ENCODE results near the gene EMCN.

Gene EMCN

GRCh38 chr4:100466501-100466900, 51.3 kb downstream of the EMCN start:
- H3K27me3 ChIP-seq (ENCODE audit: low read depth, low read length): no peaks in the 10 kb centered on the region
- H3K4me1 ChIP-seq (ENCODE audit: low read length): no peaks in the 10 kb centered on the region
- H2AFZ ChIP-seq (ENCODE audit: low read depth, low read length): no peak overlapping the region
- no peak overlapping the region for H3K4me2 ChIP-seq (ENCODE audit: low read length)
- no peak overlapping the region for H3K4me3 ChIP-seq (ENCODE audit: low read length)
- H3K27ac ChIP-seq (ENCODE audit: low read length): no peak overlapping the region
- no peaks in the 10 kb centered on the region for H3K9me3 ChIP-seq (ENCODE audit: insufficient read depth, low read length)
- TF ChIP-seq, protein P1, sequence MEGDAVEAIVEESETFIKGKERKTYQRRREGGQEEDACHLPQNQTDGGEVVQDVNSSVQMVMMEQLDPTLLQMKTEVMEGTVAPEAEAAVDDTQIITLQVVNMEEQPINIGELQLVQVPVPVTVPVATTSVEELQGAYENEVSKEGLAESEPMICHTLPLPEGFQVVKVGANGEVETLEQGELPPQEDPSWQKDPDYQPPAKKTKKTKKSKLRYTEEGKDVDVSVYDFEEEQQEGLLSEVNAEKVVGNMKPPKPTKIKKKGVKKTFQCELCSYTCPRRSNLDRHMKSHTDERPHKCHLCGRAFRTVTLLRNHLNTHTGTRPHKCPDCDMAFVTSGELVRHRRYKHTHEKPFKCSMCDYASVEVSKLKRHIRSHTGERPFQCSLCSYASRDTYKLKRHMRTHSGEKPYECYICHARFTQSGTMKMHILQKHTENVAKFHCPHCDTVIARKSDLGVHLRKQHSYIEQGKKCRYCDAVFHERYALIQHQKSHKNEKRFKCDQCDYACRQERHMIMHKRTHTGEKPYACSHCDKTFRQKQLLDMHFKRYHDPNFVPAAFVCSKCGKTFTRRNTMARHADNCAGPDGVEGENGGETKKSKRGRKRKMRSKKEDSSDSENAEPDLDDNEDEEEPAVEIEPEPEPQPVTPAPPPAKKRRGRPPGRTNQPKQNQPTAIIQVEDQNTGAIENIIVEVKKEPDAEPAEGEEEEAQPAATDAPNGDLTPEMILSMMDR (IDR thresholded peaks at IDR 0.05; ENCODE audit: low read depth, low read length): no peak
- no peak for TF ChIP-seq EZH2phosphoT487 (IDR thresholded peaks at IDR 0.05; ENCODE audit: low read depth)
- no peaks in the 10 kb centered on the region for H4K20me1 ChIP-seq (ENCODE audit: insufficient read depth, low read length)
- H3K9ac ChIP-seq (ENCODE audit: low read length): no peak overlapping the region
- no peaks in the 10 kb centered on the region for H3K79me2 ChIP-seq (ENCODE audit: low read length)
- H3K36me3 ChIP-seq (replicated peaks; ENCODE audit: low read depth, low read length): no peaks in the 10 kb centered on the region

DNA sequence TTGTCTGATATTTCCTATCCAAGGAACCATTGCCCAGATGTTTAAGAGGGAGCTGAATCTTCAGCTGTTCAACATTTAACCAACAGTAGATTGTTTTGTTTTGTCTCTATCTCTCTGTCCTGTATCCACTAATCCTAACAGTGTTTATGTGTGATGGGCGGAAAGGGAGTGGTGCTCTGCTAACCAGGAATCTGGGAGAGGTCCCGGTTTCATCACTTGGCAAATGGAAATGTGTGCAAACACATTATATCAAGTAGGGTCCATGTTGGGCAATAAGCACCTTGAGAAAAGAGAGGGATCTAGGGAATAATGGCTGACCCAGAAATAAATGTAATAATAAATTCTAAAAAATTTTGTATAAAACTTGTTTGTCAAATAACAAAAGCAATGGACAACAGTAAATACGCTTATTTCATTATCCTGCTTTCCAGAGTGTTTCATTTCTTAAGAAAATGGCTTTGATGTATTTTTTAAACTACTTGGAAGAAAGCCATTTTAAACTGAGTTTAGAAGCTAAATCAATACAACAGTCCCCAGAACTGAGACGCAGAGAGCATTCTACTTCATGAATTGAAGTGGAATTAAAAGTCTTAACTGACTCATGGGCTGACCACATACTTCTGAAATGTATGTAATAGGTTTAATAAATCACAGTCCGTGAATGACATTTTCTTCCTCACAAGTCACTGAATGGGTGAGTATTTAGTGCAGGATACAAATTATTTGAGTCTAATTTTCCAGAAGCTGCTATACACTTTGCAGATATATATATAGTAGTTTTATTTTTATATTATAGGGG, 55.8 kb downstream of the EMCN start:
- H3K4me3 ChIP-seq (ENCODE audit: low read length): no peak overlapping the region
- no peaks in the 10 kb centered on the region for H3K9me3 ChIP-seq (ENCODE audit: insufficient read depth, low read length)
- H3K27me3 ChIP-seq (ENCODE audit: low read depth, low read length): no peaks in the 10 kb centered on the region
- no peak overlapping the region for H3K4me2 ChIP-seq (ENCODE audit: low read length)
- H3K36me3 ChIP-seq (replicated peaks; ENCODE audit: low read depth, low read length): no peaks in the 10 kb centered on the region
- H4K20me1 ChIP-seq (ENCODE audit: insufficient read depth, low read length): no peaks in the 10 kb centered on the region
- no peak overlapping the region for H2AFZ ChIP-seq (ENCODE audit: low read depth, low read length)
- no peak for TF ChIP-seq EZH2phosphoT487 (IDR thresholded peaks at IDR 0.05; ENCODE audit: low read depth)
- TF ChIP-seq, protein P1 (IDR thresholded peaks at IDR 0.05; ENCODE audit: low read depth, low read length): no peak
- H3K27ac ChIP-seq (ENCODE audit: low read length): no peak overlapping the region
- no peaks in the 10 kb centered on the region for H3K4me1 ChIP-seq (ENCODE audit: low read length)
- H3K79me2 ChIP-seq (ENCODE audit: low read length): no peaks in the 10 kb centered on the region
- H3K9ac ChIP-seq (ENCODE audit: low read length): no peak overlapping the region

DNA sequence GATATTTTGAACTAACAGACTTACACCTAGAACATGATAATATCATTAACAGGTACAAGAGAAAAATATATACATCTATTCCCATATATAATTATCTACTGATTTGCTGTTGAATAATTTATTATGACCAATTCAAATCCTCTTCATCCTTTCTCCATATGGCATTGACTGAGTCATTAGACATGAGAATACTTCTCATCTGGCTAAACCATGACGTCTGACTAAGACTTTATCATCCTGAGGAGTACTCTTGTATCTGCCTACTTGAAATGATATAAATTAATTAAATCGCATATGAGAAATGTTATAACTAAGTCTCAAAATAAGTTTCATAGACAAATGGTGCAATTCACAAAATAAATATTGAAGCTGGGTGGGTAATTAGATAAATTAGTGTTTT, 67.4 kb downstream of the EMCN start:
- Histone ChIP-seq H3K9me3 (ENCODE audit: insufficient read depth, low read length) (no peaks in the 10 kb centered on the region), H3K27ac (ENCODE audit: low read length) (no peak overlapping the region), H3K9ac (ENCODE audit: low read length) (no peak overlapping the region), H3K4me1 (ENCODE audit: low read length) (no peaks in the 10 kb centered on the region), H3K27me3 (ENCODE audit: low read depth, low read length) (no peaks in the 10 kb centered on the region), H3K79me2 (ENCODE audit: low read length) (no peaks in the 10 kb centered on the region), H2AFZ (ENCODE audit: low read depth, low read length) (no peak overlapping the region), H3K36me3 (replicated peaks; ENCODE audit: low read depth, low read length) (no peaks in the 10 kb centered on the region), H4K20me1 (ENCODE audit: insufficient read depth, low read length) (no peaks in the 10 kb centered on the region), H3K4me3 (ENCODE audit: low read length) (no peak overlapping the region), H3K4me2 (ENCODE audit: low read length) (no peak overlapping the region)
- TF ChIP-seq, protein P1 (IDR thresholded peaks at IDR 0.05; ENCODE audit: low read depth, low read length): no peak
- no peak for TF ChIP-seq EZH2phosphoT487 (IDR thresholded peaks at IDR 0.05; ENCODE audit: low read depth)

DNA sequence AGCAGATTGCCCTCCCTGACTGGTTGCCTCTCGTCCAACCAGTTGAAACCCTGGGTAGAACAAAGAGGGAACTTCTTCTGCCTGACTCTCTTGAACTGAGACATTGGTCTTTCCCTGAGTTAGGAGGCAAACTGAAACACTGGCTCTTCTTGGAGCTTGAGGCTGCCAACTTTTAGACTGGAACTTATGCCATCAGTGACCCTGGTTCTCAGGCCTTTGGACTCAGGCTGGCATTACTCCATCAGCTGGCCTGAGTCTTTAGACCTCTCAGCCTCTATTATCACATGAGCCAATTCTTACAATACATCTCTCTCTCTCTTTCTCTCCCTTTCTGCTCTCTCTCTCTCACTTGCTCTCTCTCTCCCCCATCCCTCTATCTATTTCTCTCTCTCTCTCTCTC, 86.4 kb downstream of the EMCN start:
- no peak overlapping the region for H3K4me2 ChIP-seq (ENCODE audit: low read length)
- no peaks in the 10 kb centered on the region for H3K9me3 ChIP-seq (ENCODE audit: insufficient read depth, low read length)
- H3K36me3 ChIP-seq (replicated peaks; ENCODE audit: low read depth, low read length): no peaks in the 10 kb centered on the region
- no peaks in the 10 kb centered on the region for H3K79me2 ChIP-seq (ENCODE audit: low read length)
- H2AFZ ChIP-seq (ENCODE audit: low read depth, low read length): no peak overlapping the region
- no peaks in the 10 kb centered on the region for H4K20me1 ChIP-seq (ENCODE audit: insufficient read depth, low read length)
- H3K9ac ChIP-seq (ENCODE audit: low read length): no peak overlapping the region
- no peaks in the 10 kb centered on the region for H3K27me3 ChIP-seq (ENCODE audit: low read depth, low read length)
- H3K27ac ChIP-seq (ENCODE audit: low read length): no peak overlapping the region
- H3K4me1 ChIP-seq (ENCODE audit: low read length): no peaks in the 10 kb centered on the region
- no peak for TF ChIP-seq EZH2phosphoT487 (IDR thresholded peaks at IDR 0.05; ENCODE audit: low read depth)
- TF ChIP-seq, protein P1 (IDR thresholded peaks at IDR 0.05; ENCODE audit: low read depth, low read length): no peak
- no peak overlapping the region for H3K4me3 ChIP-seq (ENCODE audit: low read length)
